CD4-positive, alpha-beta T cell treated with Interleukin-6 for 4 hours (primary cell): ENCODE results near the gene GBX2.

ENCODE experiments used
- DNase-seq: peaks from one replicate; pipeline ENCODE4 v3.0.0-alpha.2; 2020; ENCODE audit warnings: mixed read lengths

Gene GBX2

GRCh38 chr2:236180076-236180816 is 12.1 kb upstream of the GBX2 start:
- no peak for DNase-seq

DNA sequence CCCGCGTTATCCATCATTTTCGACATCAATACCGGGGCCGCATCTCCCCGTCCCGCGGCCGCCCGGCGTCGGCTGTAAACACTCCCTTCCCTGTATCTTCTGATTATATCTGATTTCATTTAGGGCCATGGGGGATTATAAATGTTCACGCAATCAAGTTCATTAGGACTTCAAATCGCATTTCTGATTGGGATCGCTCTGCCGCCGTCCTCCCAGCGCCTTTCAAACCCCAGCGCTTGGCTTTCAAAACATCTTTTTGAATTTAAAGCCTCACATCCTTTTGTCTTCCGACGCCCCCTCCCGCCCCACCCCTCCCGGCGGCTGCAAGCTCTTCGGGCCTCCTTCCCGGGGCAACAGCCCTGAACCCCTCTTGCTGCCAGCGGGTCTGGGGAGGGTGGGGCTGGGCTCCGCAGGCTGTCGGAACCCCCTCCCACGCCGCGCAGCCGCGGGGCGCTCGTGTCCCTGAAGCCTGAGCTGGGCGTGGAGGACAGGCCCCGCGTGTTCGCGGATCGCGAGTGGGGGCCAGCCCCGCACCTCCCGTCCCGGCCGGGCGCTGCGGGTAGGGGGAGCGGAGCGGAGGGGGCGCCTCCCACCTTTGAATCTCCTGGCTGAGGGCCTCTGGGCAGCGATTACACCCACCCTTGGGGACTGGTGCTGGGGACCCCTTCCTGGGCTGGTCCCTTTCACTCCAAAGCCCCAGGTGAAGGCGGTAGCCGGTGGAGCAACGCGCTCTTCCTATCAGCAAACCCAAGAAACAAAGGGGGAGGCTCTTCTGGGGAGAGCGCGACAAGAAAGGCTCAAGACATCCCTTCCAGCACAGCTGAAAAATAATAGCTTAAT is 11.3 kb upstream of the GBX2 start:
- DNase-seq = no peak

GRCh38 chr2:236178890-236179235 is 10.7 kb upstream of the GBX2 start:
- no peak for DNase-seq

DNA sequence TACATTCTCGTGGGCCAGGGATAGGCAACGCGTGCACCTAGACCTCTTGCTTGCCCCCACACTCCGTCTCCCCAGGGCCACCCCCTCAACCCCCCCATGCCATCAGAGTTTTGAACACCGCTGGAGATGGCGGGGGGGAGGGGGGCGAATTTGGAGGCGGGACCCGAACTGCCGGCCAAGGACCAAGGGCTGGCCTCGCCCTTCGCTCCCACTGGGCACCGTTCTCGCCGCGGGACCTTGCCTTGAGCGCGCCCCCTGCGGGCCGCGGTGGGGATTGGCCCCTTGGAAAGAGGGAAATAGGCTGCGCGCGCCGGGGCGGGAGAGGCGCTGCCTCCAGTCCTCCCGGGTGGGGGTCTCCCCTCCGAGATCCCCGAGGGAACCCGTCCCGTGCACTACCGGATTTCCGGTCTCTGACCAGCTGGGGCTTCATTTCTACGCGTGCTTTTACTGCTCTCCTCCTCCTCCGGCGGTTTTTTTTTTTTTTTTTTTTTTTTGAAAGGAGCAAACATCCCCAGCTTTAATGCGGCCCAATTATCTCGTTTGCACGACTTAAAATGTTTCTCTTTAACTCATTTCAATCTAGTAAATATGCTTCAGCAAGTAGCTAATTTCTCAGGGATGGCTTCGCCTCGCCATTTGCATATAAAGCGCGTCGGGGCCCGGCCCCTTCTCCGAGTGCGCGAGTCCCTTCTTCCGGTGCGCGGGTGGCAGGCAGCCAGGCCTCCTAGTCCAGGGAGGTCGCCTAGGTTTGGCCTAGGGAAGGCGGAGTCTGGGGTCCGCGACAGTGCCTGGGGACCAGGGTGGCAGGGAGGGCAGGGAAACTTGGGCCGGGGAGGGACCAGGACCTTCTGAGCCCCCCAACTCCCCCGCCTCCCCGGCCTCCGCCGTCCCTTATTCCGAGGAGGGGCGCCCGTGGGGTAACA is 10.0 kb upstream of the GBX2 start:
- no peak for DNase-seq

- no peak for DNase-seq
Measured at GRCh38 chr2:236177604-236177966, 9.4 kb upstream of the GBX2 start.

DNA sequence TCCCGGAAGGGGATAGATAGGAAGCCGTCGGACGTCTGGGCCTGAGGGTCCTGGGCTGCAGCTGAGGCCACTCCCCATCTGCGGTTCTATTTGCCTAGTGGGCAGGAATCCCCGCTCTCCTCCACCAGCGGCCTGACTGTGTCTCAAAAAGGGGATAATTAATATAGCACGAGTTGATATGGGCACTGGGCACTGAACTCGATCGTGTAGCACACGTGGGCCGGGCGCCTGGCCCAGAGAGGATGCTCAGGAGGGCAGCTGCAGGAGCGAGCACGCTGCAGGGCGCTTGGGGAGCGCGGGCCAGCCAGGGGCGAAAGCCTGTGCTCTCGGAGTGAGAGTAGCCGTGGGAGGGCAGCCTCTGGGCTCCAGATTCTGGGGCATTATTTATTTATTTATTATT is 8.8 kb upstream of the GBX2 start:
- no peak for DNase-seq

- DNase-seq = no peak
Measured at GRCh38 chr2:236176417-236176816, 8.2 kb upstream of the GBX2 start.

- no peak for DNase-seq
Measured at GRCh38 chr2:236175548-236176150, 7.5 kb upstream of the GBX2 start.

DNA sequence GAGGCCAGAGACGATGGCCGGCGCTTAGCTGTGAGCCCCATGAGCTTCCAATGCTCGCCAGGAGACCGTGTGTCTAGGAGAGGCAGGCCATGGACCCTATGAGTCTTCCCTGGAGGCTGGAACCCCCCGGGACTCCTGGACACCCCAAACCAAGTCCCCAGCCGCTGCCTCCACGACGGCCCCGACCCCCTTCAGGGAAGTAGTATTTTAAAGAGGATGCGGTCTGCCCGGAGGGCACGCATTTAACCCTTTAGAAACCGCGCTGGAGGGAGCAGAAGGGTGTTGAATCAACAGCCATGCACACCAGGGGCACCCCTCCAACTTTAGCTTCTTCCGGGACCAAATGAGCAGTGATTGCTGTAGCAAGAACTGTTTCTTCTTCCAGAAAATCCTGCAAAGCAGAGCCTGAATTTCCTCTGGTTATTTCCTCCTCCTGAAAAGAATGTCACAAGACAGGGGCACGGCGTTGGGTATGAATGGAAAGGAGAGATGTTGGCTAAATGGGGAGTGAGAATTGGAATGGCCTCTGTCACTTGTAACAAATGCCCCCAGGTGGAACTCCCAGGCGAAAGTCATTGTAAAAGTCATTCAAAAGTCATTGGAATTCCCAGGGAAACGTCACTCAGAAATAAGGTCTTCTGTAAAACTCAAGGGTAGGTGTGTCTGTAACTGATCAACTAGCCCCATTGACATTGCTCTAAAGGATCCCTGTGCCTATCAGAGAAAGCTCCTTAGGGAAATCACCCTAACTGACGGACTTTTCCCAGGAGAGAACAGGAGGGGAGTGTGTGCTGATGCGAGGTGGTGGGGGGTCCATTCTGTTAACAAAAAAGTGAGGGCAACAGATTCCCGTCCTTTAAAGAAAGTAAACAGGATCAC is 5.8 kb upstream of the GBX2 start:
- no peak for DNase-seq

DNA sequence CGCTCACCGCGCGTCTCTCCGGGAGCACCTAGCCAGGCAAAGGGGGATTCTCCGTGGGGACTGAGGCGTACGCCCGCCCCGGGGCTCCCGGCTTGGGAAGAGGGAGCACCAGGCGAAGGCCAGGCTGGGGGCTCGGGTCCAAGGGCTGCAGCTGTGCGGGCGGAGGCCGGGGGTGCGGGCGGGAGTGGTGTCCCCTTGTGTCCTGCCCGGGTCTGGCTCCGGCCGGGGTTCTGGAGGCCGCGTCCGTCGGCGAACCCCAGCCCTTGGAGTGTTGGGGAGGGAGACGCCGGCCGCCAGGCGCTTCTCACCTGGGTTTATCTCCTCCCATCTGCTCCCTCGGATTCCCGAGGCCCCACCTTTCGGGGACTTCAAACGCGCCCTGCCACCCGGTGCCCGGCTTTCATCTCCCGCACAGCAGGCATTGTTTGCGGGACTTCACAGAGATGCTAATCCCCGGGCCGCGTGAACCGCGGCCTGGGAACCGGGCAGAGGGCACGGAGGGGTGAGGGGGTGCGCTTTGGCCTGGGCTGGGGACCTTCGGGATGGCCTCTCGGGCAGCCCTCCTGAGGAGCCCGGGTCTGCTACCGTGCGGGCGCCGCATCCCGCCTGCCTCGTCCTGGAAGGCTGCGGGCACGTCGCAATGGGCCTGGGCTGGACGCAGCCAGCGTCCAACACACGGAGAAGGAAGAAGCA is 5.0 kb upstream of the GBX2 start:
- no peak for DNase-seq

DNA sequence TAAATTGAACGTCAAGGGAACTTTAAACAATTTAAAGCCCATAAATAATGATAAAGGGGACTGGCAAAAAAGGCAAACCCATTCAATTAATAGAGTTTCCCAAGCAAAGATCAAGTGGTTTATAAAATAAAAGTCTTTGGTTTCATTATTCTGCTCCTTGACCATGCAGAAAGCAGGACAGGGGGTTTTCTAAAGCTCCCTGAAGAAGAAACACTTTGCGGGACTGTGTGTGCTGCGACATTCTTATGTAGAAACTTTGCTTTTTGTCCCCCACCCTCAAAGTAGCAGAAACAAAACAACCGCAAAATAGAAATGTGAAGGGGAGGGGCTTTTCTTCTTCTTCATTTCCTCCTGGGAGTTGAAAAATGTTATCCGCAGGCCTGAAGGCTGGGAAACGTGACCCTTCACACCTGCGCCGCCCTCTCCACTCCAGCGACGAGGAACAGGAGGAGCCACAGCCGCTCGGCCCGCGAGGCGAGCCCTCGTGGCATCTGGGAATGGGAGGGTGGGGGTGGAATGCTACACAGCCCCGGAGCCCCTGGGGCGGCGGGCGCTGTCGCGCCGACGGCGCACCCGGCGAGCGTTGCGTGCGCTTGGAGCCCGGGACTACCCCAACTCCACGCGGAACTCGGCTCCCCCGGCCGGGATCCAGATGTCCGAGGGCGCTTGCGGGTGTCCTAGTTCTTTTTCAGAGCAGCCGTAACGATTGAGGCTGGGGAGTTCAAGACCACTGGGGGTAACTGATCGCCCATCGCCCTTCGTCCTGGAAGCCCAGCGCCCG is 4.3 kb upstream of the GBX2 start:
- no peak for DNase-seq

- no peak for DNase-seq
Measured at GRCh38 chr2:236171680-236172254, 3.6 kb upstream of the GBX2 start.

DNA sequence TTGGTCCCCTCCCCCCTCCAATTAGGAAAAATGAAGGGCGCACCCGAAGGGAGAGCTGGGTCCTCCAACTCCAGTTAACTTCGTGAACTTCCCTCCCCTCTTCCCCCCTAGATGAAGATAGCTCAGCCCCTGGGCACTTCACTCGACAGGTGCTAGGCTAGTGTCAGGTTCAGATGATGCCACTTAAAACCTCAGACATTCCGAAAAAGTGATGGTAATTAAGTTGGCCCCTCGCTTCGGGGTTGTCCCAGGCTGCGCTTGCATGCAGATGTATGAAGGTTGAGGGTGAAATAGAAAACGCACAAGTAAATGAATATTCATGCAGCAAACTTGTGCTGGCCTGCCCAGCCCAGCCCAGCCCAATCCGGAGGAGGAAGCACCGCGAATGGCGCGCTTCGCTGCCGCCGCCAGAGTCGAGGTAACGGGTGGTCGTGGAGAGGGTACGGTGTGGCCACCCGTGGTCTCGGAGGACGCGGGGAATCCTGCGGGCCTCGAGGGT is 3.0 kb upstream of the GBX2 start:
- no peak for DNase-seq

DNA sequence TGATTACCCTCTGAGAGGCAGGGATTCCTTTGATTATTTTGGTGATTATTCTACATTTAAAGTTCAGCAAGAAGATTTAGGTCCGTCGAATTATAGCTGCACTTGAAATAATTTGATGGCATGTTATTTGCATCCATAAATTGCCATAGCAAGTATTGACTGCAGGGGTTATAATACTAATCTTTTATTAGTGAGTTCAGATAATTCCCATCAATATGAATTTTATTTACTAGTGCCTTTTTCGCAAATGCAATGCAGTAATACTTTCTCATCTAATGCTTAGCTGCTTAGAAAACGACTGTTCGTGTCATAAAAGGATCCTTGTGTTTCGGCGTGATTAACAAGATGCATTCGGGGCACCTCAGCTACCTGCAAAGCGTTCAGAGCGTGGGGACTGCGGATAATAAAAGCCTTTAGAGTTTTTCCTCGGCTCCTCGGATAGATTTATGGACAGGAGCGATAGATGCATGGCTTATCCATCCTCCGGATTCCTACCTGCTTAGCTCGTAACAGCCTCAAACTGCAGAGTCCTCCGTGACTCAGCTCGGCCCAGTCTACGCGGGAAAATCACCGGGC is 2.5 kb upstream of the GBX2 start:
- no peak for DNase-seq

DNA sequence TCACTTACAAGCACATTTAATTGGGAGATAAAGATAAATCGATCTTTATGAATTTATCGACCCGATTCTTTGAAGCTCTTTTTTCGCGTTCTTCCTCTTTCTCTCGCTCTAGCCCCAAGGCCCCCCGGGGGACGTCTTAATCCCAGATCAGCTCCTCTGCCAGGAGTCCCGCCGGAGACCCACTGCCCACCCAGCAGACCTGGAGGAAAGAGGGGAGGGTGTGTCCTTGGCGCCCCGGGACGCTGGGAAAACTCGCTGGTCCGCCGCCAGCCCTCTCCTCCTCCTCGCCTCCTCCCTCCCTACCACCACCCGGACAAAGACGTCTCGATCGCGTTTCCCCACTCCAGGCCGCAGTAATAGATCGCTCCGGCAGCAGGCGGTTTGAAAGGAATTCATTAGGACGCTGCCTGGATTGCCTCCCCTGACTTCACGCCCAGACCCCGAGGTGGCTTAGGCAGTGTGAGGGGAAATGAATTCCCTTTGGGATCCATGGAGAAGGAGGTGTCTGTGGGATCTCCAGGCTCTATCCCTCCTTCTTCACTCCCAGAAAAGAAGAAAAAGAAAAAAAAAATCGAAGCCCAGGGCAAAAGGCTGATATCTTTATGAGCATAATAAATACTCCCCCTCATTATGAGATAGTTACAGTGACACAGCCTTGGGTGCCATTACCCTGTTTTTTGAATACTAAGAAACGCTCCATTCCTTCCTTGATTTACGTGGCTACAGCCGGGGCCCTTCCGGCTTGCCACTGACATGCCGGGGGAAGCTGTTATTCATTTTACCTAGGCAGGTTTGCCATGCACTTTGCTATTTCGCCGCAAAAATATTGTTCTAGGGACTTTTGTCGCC is 1.8 kb upstream of the GBX2 start:
- no peak for DNase-seq

GRCh38 chr2:236169151-236169721 is 1.1 kb upstream of the GBX2 start:
- no peak for DNase-seq

GRCh38 chr2:236167297-236168109 is 683 bp downstream of the GBX2 start:
- no peak for DNase-seq
